K562 (cell line): ENCODE data around the gene OR10H5. TPM values are rescaled to one million over a fixed set of nuclear protein-coding genes. Genes with fewer than 3 reads are reported as not detected.

ENCODE experiments used
- CXXC5 ChIP-seq: fragments of 250-450 bp; sonication (Bioruptor Pico); IDR thresholded peaks from 2 replicates; pipeline ENCODE4 v1.8.0; 2022; ENCODE audit warnings: inconsistent platforms, mild to moderate bottlenecking, moderate library complexity
- DDX20 ChIP-seq: fragments of 450-650 bp; IDR thresholded peaks from 2 replicates; pipeline ENCODE4 v1.6.1; 2016; ENCODE audit warnings: missing genetic modification characterization, low read depth, mild to moderate bottlenecking, missing compliant biosample characterization, moderate library complexity
- EHMT2 ChIP-seq: fragments of 450-650 bp; IDR thresholded peaks from 2 replicates; pipeline ENCODE4 v1.6.1; 2018; ENCODE audit warnings: antibody characterized with exemption
- MEF2D ChIP-seq: conservative IDR thresholded peaks from 2 replicates; pipeline ENCODE4 v1.6.1; 2016; ENCODE audit warnings: low read depth, missing genetic modification characterization, missing compliant biosample characterization
- NCOR1 ChIP-seq: fragments of 450-650 bp; IDR thresholded peaks from 2 replicates; pipeline ENCODE4 v1.6.1; 2016; ENCODE audit warnings: mild to moderate bottlenecking, moderate library complexity
- NFRKB ChIP-seq: fragments of 450-650 bp; IDR thresholded peaks from 2 replicates; pipeline ENCODE4 v1.6.1; 2016; ENCODE audit warnings: low read depth
- PYGO2 ChIP-seq: fragments of 450-650 bp; IDR thresholded peaks from 2 replicates; pipeline ENCODE4 v1.6.1; 2016; ENCODE audit warnings: mild to moderate bottlenecking, missing genetic modification characterization, moderate library complexity, missing compliant biosample characterization
- ZNF41 ChIP-seq: fragments of 250-450 bp; sonication (Bioruptor Pico); conservative IDR thresholded peaks from 2 replicates; pipeline ENCODE4 v1.4.0; 2020; ENCODE audit warnings: mild to moderate bottlenecking
- ZNF445 ChIP-seq: fragments of 250-450 bp; sonication (Bioruptor Pico); IDR thresholded peaks from 2 replicates; pipeline ENCODE4 v1.4.0; 2020; ENCODE audit warnings: low read depth, mild to moderate bottlenecking, moderate library complexity
- ZNF830 ChIP-seq: fragments of 250-450 bp; sonication (Bioruptor Pico); IDR thresholded peaks from 2 replicates; pipeline ENCODE4 v1.5.0; 2021; ENCODE audit warnings: mild to moderate bottlenecking
- polyA plus RNA-seq, 8 experiments: library from polyadenylated mRNA; depleted of rRNA in 4 of 8; stranded (reverse) in 5 of 8; unstranded in 3 of 8; fragments of >200 nt; fragmentation: Nextera tagmentation in 2 of 8; fragmentation: Illumina TruSeq in 1 of 8; extraction: Ambion mirVana in 2 of 8; extraction: Trizol in 1 of 8; gene quantifications; 2 replicates each; pipeline versions ENCODE4 v1.2.1 to v1.2.3, GENCODE V29; 2011 to 2014; ENCODE audit warnings: inconsistent platforms in 1 of 8, missing spikeins in 1 of 8
- total RNA-seq, 7 experiments: library from RNA; depleted of rRNA in 6 of 7; stranded (reverse); fragments of >200 nt in 6 of 7; fragmentation: Illumina TruSeq in 2 of 7; extraction: Trizol in 2 of 7; gene quantifications; 2 replicates each; pipeline versions ENCODE4 v1.2.1 to v1.2.3, GENCODE V29; 2011 to 2021; ENCODE audit warnings: low replicate concordance in 1 of 7
- TF ChIP-seq, protein P1 (sequence below), 2 experiments: fragments of 200-800 bp in 1 of 2; sonication (Bioruptor generic) in 1 of 2; sonication (generic) in 1 of 2; formaldehyde crosslinking in 1 of 2; IDR thresholded peaks in 1 of 2; conservative IDR thresholded peaks in 1 of 2; 2 replicates each; pipeline versions ENCODE4 v1.5.0 to v1.6.1; 2016 to 2020; ENCODE audit warnings: missing compliant biosample characterization in 1 of 2, missing genetic modification characterization in 1 of 2, missing genetic modification reagents in 1 of 2
- TF ChIP-seq, protein P2 (sequence below): fragments of 250-450 bp; sonication (Bioruptor Pico); IDR thresholded peaks from 2 replicates; pipeline ENCODE4 v1.8.0; 2021; ENCODE audit warnings: moderate library complexity, mild to moderate bottlenecking, inconsistent platforms
- TF ChIP-seq, protein P3 (sequence below): fragments of 250-450 bp; sonication (Bioruptor Pico); IDR thresholded peaks from 2 replicates; pipeline ENCODE4 v1.8.0; 2022; ENCODE audit warnings: moderate library complexity, mild to moderate bottlenecking, inconsistent platforms
- TF ChIP-seq, protein P4 (sequence below): fragments of 250-450 bp; sonication (Bioruptor Pico); IDR thresholded peaks from 2 replicates; pipeline ENCODE4 v1.4.0; 2020; ENCODE audit warnings: mild to moderate bottlenecking, moderate library complexity
- TF ChIP-seq, protein P5 (sequence below): fragments of 450-650 bp; formaldehyde crosslinking; IDR thresholded peaks from 2 replicates; pipeline ENCODE4 v1.4.0; 2020; ENCODE audit warnings: mild to moderate bottlenecking, mixed read lengths

Gene OR10H5
- total and polyA plus RNA-seq, 9 of the 15 experiments (the other 6 are each of a cell fraction or from before 2014, with no cell fraction given) = not detected

DNA sequence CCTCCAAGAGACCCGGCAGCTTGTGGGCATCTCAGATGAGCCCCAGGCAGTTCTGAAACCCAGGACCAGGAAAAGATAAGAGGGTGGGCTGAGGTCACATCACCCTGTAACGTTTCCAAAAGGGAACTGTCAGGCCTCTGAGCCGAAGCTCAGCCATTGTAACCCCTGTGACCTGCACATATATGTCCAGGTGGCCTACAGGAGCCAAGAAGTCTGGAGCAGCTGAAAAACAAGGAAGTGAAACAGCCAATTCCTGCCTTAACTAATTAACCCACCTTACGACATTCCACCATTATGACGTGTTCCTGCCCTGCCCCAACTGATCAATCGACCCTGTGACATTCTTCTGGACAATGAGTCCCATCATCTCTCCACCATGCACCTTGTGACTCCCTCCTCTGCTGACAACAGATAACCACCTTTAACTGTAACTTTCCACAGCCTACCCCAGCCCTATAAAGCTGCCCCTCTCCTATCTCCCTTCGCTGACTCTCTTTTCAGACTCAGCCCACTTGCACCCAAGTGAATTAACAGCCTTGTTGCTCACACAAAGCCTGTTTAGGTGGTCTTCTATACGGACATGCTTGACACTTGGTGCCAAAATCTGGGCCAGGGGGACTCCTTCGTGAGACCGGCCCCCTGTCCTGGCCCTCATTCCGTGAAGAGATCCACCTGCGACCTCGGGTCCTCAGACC lies 41.3 kb downstream of the OR10H5 start (continued):
- TF ChIP-seq, protein P1, sequence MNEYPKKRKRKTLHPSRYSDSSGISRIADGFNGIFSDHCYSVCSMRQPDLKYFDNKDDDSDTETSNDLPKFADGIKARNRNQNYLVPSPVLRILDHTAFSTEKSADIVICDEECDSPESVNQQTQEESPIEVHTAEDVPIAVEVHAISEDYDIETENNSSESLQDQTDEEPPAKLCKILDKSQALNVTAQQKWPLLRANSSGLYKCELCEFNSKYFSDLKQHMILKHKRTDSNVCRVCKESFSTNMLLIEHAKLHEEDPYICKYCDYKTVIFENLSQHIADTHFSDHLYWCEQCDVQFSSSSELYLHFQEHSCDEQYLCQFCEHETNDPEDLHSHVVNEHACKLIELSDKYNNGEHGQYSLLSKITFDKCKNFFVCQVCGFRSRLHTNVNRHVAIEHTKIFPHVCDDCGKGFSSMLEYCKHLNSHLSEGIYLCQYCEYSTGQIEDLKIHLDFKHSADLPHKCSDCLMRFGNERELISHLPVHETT (CRISPR knock-in tag; conservative IDR thresholded peaks at IDR 0.05 in 1 of 2, IDR thresholded peaks at IDR 0.05 in 1 of 2) = peak in 1 of 2 experiments; percentile 82; a peak in 2 of 4 replicates
- TF ChIP-seq DDX20 (tag) = peak; percentile 84
- TF ChIP-seq NFRKB = peak; percentile 69
- TF ChIP-seq, protein P2, sequence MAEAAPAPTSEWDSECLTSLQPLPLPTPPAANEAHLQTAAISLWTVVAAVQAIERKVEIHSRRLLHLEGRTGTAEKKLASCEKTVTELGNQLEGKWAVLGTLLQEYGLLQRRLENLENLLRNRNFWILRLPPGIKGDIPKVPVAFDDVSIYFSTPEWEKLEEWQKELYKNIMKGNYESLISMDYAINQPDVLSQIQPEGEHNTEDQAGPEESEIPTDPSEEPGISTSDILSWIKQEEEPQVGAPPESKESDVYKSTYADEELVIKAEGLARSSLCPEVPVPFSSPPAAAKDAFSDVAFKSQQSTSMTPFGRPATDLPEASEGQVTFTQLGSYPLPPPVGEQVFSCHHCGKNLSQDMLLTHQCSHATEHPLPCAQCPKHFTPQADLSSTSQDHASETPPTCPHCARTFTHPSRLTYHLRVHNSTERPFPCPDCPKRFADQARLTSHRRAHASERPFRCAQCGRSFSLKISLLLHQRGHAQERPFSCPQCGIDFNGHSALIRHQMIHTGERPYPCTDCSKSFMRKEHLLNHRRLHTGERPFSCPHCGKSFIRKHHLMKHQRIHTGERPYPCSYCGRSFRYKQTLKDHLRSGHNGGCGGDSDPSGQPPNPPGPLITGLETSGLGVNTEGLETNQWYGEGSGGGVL (CRISPR knock-in tag) = peak; percentile 52; the same call in 1 of the 2 replicates
- TF ChIP-seq, protein P3, sequence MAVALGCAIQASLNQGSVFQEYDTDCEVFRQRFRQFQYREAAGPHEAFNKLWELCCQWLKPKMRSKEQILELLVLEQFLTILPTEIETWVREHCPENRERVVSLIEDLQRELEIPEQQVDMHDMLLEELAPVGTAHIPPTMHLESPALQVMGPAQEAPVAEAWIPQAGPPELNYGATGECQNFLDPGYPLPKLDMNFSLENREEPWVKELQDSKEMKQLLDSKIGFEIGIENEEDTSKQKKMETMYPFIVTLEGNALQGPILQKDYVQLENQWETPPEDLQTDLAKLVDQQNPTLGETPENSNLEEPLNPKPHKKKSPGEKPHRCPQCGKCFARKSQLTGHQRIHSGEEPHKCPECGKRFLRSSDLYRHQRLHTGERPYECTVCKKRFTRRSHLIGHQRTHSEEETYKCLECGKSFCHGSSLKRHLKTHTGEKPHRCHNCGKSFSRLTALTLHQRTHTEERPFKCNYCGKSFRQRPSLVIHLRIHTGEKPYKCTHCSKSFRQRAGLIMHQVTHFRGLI (CRISPR knock-in tag) = peak; percentile 68
- TF ChIP-seq CXXC5 (CRISPR knock-in tag) = peak; percentile 68
- peak; percentile 83 for TF ChIP-seq PYGO2 (tag)
- TF ChIP-seq MEF2D (tag) = peak; percentile 86; the same call in 1 of the 2 replicates
- TF ChIP-seq, protein P4, sequence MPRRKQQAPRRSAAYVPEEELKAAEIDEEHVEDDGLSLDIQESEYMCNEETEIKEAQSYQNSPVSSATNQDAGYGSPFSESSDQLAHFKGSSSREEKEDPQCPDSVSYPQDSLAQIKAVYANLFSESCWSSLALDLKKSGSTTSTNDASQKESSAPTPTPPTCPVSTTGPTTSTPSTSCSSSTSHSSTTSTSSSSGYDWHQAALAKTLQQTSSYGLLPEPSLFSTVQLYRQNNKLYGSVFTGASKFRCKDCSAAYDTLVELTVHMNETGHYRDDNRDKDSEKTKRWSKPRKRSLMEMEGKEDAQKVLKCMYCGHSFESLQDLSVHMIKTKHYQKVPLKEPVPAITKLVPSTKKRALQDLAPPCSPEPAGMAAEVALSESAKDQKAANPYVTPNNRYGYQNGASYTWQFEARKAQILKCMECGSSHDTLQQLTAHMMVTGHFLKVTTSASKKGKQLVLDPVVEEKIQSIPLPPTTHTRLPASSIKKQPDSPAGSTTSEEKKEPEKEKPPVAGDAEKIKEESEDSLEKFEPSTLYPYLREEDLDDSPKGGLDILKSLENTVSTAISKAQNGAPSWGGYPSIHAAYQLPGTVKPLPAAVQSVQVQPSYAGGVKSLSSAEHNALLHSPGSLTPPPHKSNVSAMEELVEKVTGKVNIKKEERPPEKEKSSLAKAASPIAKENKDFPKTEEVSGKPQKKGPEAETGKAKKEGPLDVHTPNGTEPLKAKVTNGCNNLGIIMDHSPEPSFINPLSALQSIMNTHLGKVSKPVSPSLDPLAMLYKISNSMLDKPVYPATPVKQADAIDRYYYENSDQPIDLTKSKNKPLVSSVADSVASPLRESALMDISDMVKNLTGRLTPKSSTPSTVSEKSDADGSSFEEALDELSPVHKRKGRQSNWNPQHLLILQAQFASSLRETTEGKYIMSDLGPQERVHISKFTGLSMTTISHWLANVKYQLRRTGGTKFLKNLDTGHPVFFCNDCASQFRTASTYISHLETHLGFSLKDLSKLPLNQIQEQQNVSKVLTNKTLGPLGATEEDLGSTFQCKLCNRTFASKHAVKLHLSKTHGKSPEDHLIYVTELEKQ = peak; percentile 53
- TF ChIP-seq EHMT2 = peak; percentile 70; the same call in 1 of the 2 replicates
- TF ChIP-seq NCOR1 = peak; percentile 90
- TF ChIP-seq, protein P5, sequence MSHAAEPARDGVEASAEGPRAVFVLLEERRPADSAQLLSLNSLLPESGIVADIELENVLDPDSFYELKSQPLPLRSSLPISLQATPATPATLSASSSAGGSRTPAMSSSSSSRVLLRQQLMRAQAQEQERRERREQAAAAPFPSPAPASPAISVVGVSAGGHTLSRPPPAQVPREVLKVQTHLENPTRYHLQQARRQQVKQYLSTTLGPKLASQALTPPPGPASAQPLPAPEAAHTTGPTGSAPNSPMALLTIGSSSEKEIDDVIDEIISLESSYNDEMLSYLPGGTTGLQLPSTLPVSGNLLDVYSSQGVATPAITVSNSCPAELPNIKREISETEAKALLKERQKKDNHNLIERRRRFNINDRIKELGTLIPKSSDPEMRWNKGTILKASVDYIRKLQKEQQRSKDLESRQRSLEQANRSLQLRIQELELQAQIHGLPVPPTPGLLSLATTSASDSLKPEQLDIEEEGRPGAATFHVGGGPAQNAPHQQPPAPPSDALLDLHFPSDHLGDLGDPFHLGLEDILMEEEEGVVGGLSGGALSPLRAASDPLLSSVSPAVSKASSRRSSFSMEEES (CRISPR knock-in tag) = peak; percentile 4; the same call in 1 of the 2 replicates
- TF ChIP-seq ZNF41 (CRISPR knock-in tag) = peak; percentile 79; the same call in 1 of the 2 replicates
- TF ChIP-seq ZNF445 (CRISPR knock-in tag) = 0 out of 2 replicates have a peak, but pooled peaks have one; percentile 58
- peak; percentile 85; the same call in 1 of the 2 replicates for TF ChIP-seq ZNF830 (CRISPR knock-in tag)
